Mesendoderm (in vitro differentiated cells): ENCODE results near the gene SEMA7A.

Experiments used
- DNase-seq: peaks from one replicate; pipeline ENCODE4 v3.0.0; 2013
- H2AK5ac ChIP-seq: 2 replicates; pipeline ENCODE4 v1.6.1; 2013; ENCODE audit warnings: low read length, inconsistent platforms
- H2BK120ac ChIP-seq: 2 replicates; pipeline ENCODE4 v1.6.1; 2013; ENCODE audit warnings: low read depth, mild to moderate bottlenecking, low read length, moderate library complexity, mixed read lengths
- H2BK15ac ChIP-seq: replicated peaks from 2 replicates; pipeline ENCODE4 v1.6.1; 2013; ENCODE audit warnings: low read depth, mild to moderate bottlenecking, moderate library complexity
- H2BK5ac ChIP-seq: 2 replicates; pipeline ENCODE4 v1.6.1; 2013; ENCODE audit warnings: low read length, inconsistent platforms
- H3K18ac ChIP-seq: 2 replicates; pipeline ENCODE4 v1.6.1; 2013; ENCODE audit warnings: mild to moderate bottlenecking, low read length, mixed read lengths
- H3K23ac ChIP-seq: one replicate; pipeline ENCODE4 v1.6.1; 2013; ENCODE audit warnings: low read length
- H3K27ac ChIP-seq: 2 replicates; pipeline ENCODE4 v1.5.1; 2013; ENCODE audit warnings: low read depth, mild to moderate bottlenecking, inconsistent platforms, low read length, moderate library complexity
- H3K27me3 ChIP-seq: 2 replicates; pipeline ENCODE4 v1.6.1; 2013; ENCODE audit warnings: low read length, control low read depth, mild to moderate bottlenecking, inconsistent platforms; ENCODE audit not compliant: insufficient read depth, poor library complexity
- H3K36me3 ChIP-seq: 2 replicates; pipeline ENCODE4 v1.6.1; 2013; ENCODE audit warnings: low read length, inconsistent platforms; ENCODE audit not compliant: control insufficient read depth, insufficient read depth
- H3K4ac ChIP-seq: one replicate; pipeline ENCODE4 v1.6.1; 2013; ENCODE audit warnings: low read depth, mild to moderate bottlenecking, low read length, moderate library complexity
- H3K4me1 ChIP-seq: 2 replicates; pipeline ENCODE4 v1.6.1; 2013; ENCODE audit warnings: low read depth, low read length, inconsistent platforms; ENCODE audit not compliant: control insufficient read depth
- H3K4me2 ChIP-seq: 2 replicates; pipeline ENCODE4 v1.6.1; 2013; ENCODE audit warnings: low read length
- H3K4me3 ChIP-seq: 2 replicates; pipeline ENCODE4 v1.5.1; 2013; ENCODE audit warnings: mild to moderate bottlenecking, low read length
- H3K56ac ChIP-seq: one replicate; pipeline ENCODE4 v1.6.1; 2013; ENCODE audit warnings: low read length
- H3K79me1 ChIP-seq: 2 replicates; pipeline ENCODE4 v1.6.1; 2013; ENCODE audit warnings: low read length, inconsistent platforms
- H3K79me2 ChIP-seq: 2 replicates; pipeline ENCODE4 v1.6.1; 2013; ENCODE audit warnings: mild to moderate bottlenecking, low read length; ENCODE audit not compliant: control insufficient read depth, insufficient read depth
- H3K9ac ChIP-seq: 2 replicates; pipeline ENCODE4 v1.6.1; 2013; ENCODE audit warnings: low read length, inconsistent platforms
- H4K5ac ChIP-seq: one replicate; pipeline ENCODE4 v1.6.1; 2013; ENCODE audit warnings: low read length
- H4K8ac ChIP-seq: one replicate; pipeline ENCODE4 v1.6.1; 2013; ENCODE audit warnings: low read depth, mild to moderate bottlenecking, control low read depth, low read length, moderate library complexity
- WGBS: extraction: QIAGEN DNeasy Blood & Tissue Kit; methylation state at CpG from one replicate; pipeline ENCODE4 v1.1.7; 2013; ENCODE audit warnings: low lambda C conversion rate, missing lambda C conversion rate; ENCODE audit not compliant: insufficient coverage; ENCODE audit errors: extremely low coverage; 5-methylcytosine and 5-hydroxymethylcytosine counted together

SEMA7A gene

DNA sequence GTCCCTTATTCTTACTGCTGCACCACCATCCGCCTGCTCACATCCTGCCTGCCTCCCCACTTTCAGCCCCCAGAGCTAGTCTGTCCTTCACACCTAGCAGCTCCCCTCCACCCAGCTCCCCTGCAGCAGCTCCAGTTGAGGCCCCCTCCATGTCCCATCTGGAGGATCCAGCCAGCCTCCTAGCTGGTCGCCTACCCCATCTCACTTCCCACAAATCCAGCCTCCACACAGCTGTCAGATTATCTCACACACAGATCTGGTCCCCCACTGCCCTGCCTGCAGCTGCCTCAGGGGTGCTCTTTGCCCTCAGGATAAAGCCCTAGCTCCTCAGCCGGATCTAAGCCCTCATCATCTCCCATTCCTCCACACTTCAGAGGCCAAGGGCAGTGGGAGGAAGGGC lies 8.8 kb upstream of the SEMA7A start:
- Histone ChIP-seq H3K4me1 (no peaks in the 10 kb centered on the region), H3K27ac (no peak overlapping the region), H3K4ac (no peak overlapping the region), H2AK5ac (no peak overlapping the region), H3K79me2 (no peaks in the 10 kb centered on the region), H3K18ac (no peak overlapping the region), H4K8ac (no peak overlapping the region), H3K56ac (no peak overlapping the region), H4K5ac (no peak overlapping the region), H3K9ac (no peak overlapping the region), H3K36me3 (no peaks in the 10 kb centered on the region), H3K4me2 (no peak overlapping the region), H2BK5ac (no peak overlapping the region), H3K23ac (no peak overlapping the region), H2BK15ac (no peak overlapping the region), H2BK120ac (no peak overlapping the region), H3K4me3 (no peak overlapping the region), H3K79me1 (no peaks in the 10 kb centered on the region), H3K27me3 (no peaks in the 10 kb centered on the region)
- no peak for DNase-seq
- no CpG with 5 or more reads among the region's 3 CpGs for WGBS

DNA sequence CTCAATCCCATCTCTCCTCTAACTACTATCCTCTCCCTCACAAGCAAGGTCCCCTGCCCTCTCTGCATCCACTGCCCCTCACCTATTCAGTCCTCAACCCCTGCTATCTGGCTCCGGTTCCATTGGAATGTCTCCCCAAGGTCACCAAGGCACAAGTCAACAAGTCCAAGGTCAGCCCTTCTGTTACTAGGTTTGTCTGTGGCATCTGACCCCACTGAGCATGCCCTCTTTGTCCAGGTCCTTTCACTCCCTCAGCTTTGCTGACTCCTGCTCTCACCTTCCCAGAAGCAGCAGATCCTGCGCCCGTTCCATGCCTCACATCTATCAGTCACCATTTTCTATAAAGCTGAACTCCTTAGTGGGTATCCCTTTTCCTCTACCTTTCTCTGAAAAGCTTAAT lies 8.3 kb upstream of the SEMA7A start:
- no peaks in the 10 kb centered on the region for H3K36me3 ChIP-seq
- H3K4ac ChIP-seq = no peak overlapping the region
- H2BK15ac ChIP-seq = no peak overlapping the region
- H3K23ac ChIP-seq = no peak overlapping the region
- H3K18ac ChIP-seq = no peak overlapping the region
- H4K8ac ChIP-seq = no peak overlapping the region
- H3K56ac ChIP-seq = no peak overlapping the region
- H3K79me1 ChIP-seq = no peaks in the 10 kb centered on the region
- H3K4me3 ChIP-seq = no peak overlapping the region
- H3K4me1 ChIP-seq = no peaks in the 10 kb centered on the region
- no peak overlapping the region for H3K4me2 ChIP-seq
- no CpG with 5 or more reads among the region's 3 CpGs for WGBS
- no peaks in the 10 kb centered on the region for H3K79me2 ChIP-seq
- no peak overlapping the region for H2AK5ac ChIP-seq
- H3K9ac ChIP-seq = no peak overlapping the region
- no peak overlapping the region for H4K5ac ChIP-seq
- no peaks in the 10 kb centered on the region for H3K27me3 ChIP-seq
- H2BK120ac ChIP-seq = no peak overlapping the region
- H2BK5ac ChIP-seq = no peak overlapping the region
- H3K27ac ChIP-seq = no peak overlapping the region
- no peak for DNase-seq

DNA sequence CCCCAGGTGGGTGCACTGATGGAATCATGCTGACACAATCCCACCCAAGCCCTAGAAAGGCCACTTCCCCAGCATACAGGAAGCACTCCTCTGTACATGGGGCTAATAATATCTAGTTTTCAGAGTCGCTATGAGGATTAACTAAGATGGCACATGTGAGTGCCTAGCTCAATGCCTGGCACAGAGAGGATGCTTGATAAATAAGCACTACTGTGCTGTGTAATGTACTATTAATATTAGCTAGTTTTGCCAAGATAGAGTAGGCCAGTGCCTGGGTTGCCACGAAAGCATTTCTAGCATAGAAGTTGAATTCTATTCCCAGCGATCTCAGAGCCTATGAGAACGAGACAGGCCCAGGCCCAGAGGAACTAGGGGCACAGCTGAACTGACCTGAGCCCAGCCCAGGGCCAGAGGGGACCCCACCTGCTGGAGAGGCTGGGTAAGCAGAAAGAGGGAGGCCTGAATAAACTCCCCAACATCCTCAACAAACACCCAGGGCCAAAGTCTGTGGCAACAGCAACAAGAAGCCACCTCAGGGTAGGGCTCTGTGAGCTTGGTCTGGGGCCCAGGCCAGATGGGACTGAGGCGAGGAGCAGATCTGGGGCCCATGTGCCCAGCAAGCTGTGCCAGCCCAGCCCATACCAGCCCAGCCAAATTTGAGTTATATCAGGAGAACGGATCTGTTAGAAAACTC lies 7.6 kb upstream of the SEMA7A start:
- no peak for DNase-seq
- H3K27me3 ChIP-seq = no peaks in the 10 kb centered on the region

DNA sequence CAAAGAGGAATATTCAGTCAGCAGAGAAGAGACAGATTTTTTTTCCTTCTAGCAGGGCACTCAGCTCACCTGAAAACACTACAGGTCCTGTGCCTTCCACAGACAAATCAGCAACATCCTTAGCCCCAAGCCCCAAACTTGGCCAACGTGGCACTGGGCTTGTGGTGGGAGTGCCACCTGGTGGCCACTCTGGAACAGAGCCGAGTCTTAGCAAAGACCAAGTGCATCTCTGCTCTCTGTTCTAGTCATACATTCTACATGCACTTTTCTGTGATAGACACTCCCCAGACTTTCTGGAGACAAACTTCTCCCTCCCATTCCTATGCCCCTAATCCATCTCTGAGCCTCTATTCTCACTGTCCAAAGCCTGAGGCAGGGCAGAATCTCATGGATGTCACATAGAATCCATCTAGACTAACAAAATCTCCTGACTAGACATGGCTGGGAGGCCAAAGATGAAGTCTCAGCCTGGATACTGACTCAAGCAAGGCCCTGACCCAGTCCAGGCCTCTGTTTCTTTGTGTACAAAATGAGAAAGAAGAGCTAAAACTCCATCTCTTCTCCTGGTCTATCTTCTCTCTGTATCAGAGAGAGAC lies 5.1 kb upstream of the SEMA7A start:
- H3K18ac ChIP-seq = no peak overlapping the region
- no peak overlapping the region for H3K4ac ChIP-seq
- H3K27me3 ChIP-seq = no peaks in the 10 kb centered on the region
- H4K8ac ChIP-seq = no peak overlapping the region
- H4K5ac ChIP-seq = no peak overlapping the region
- H2BK5ac ChIP-seq = no peak overlapping the region
- H3K4me1 ChIP-seq = peaks cover 5% of the 10 kb centered on the region
- no peaks in the 10 kb centered on the region for H3K36me3 ChIP-seq
- no peak overlapping the region for H3K27ac ChIP-seq
- H3K4me3 ChIP-seq = no peak overlapping the region
- no peak overlapping the region for H2BK15ac ChIP-seq
- H2BK120ac ChIP-seq = no peak overlapping the region
- no peak overlapping the region for H3K23ac ChIP-seq
- no peaks in the 10 kb centered on the region for H3K79me1 ChIP-seq
- H2AK5ac ChIP-seq = no peak overlapping the region
- DNase-seq = peak; percentile 84
- WGBS = no CpG with 5 or more reads among the region's 2 CpGs
- no peak overlapping the region for H3K9ac ChIP-seq
- no peaks in the 10 kb centered on the region for H3K79me2 ChIP-seq
- H3K56ac ChIP-seq = no peak overlapping the region
- H3K4me2 ChIP-seq = no peak overlapping the region

More for the DNA sequence above, 7.6 kb upstream of the SEMA7A start:
- no peak overlapping the region for H2AK5ac ChIP-seq
- H3K56ac ChIP-seq = no peak overlapping the region
- H3K27ac ChIP-seq = no peak overlapping the region
- H3K4me3 ChIP-seq = no peak overlapping the region
- H2BK5ac ChIP-seq = no peak overlapping the region
- H3K4me1 ChIP-seq = no peaks in the 10 kb centered on the region
- WGBS = no CpG with 5 or more reads among the region's 6 CpGs
- no peak overlapping the region for H2BK15ac ChIP-seq
- no peak overlapping the region for H4K8ac ChIP-seq
- H3K79me2 ChIP-seq = no peaks in the 10 kb centered on the region
- no peaks in the 10 kb centered on the region for H3K79me1 ChIP-seq
- no peak overlapping the region for H3K23ac ChIP-seq
- no peak overlapping the region for H3K4me2 ChIP-seq
- no peaks in the 10 kb centered on the region for H3K36me3 ChIP-seq
- H4K5ac ChIP-seq = no peak overlapping the region
- H3K4ac ChIP-seq = no peak overlapping the region
- H3K9ac ChIP-seq = no peak overlapping the region
- no peak overlapping the region for H2BK120ac ChIP-seq
- H3K18ac ChIP-seq = no peak overlapping the region

DNA sequence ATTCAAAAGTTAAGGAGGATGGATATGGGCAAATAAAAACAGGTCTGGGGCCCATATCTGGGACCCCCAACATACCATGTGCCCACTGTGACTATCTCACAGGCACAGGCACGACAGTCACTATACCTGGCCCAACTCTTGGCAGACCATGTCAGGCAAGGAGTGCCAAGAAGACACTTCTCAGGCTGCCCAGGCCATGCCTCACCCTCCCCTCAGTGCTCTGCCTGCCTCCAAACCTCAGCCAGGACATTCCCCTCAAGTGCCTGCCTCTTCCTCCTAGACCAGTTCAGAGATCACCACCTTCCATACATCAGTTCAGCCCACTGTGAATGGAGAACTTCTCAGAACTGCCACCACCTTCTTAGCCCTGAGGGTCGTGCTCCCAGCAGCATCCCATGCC lies 4.4 kb upstream of the SEMA7A start:
- no peak overlapping the region for H3K27ac ChIP-seq
- H3K4me1 ChIP-seq = peaks cover 5% of the 10 kb centered on the region
- no peaks in the 10 kb centered on the region for H3K79me2 ChIP-seq
- H3K4ac ChIP-seq = no peak overlapping the region
- no peak overlapping the region for H2BK5ac ChIP-seq
- no peaks in the 10 kb centered on the region for H3K79me1 ChIP-seq
- H3K56ac ChIP-seq = no peak overlapping the region
- no peak overlapping the region for H4K8ac ChIP-seq
- H4K5ac ChIP-seq = no peak overlapping the region
- no peaks in the 10 kb centered on the region for H3K36me3 ChIP-seq
- WGBS = no CpG with 5 or more reads among the region's 2 CpGs
- H3K4me2 ChIP-seq = no peak overlapping the region
- no peaks in the 10 kb centered on the region for H3K27me3 ChIP-seq
- no peak for DNase-seq
- H2AK5ac ChIP-seq = no peak overlapping the region
- H2BK15ac ChIP-seq = no peak overlapping the region
- no peak overlapping the region for H2BK120ac ChIP-seq
- H3K9ac ChIP-seq = no peak overlapping the region
- no peak overlapping the region for H3K4me3 ChIP-seq
- no peak overlapping the region for H3K18ac ChIP-seq
- H3K23ac ChIP-seq = no peak overlapping the region
